SK-N-SH (cell line): ENCODE results near the gene WDR35.

Source experiments
- EP300 ChIP-seq, 2 experiments: IDR thresholded peaks; 2 replicates each; pipeline versions ENCODE4 v1.4.0 to v1.6.1; 2012; ENCODE audit warnings: borderline replicate concordance in 1 of 2, low read depth in 1 of 2, low read length in 1 of 2
- GABPA ChIP-seq: IDR thresholded peaks from 2 replicates; pipeline ENCODE4 v1.4.0; 2012; ENCODE audit warnings: low read depth, mild to moderate bottlenecking
- GATA2 ChIP-seq: sonication (generic); formaldehyde crosslinking; IDR thresholded peaks from 2 replicates; pipeline ENCODE4 v1.5.0; 2020; ENCODE audit warnings: mild to moderate bottlenecking, missing genetic modification reagents
- NRF1 ChIP-seq: IDR thresholded peaks from 2 replicates; pipeline ENCODE4 v1.6.1; 2012; ENCODE audit warnings: low read depth, mild to moderate bottlenecking, low read length
- POLR2AphosphoS5 ChIP-seq: IDR thresholded peaks from 2 replicates; pipeline ENCODE4 v1.6.1; 2012; ENCODE audit warnings: low read depth, low read length
- RCOR1 ChIP-seq: fragments of 150-350 bp; IDR thresholded peaks from 2 replicates; pipeline ENCODE4 v1.6.1; 2017; ENCODE audit warnings: antibody characterized with exemption, low read length
- RFX5 ChIP-seq: IDR thresholded peaks from 2 replicates; pipeline ENCODE4 v1.6.1; 2012; ENCODE audit warnings: mild to moderate bottlenecking, improper control_type of control experiment, low read length
- SMC3 ChIP-seq: IDR thresholded peaks from 2 replicates; pipeline ENCODE4 v1.6.1; 2012; ENCODE audit warnings: low read depth, low read length, improper control_type of control experiment
- TAF1 ChIP-seq: IDR thresholded peaks from 2 replicates; pipeline ENCODE4 v1.6.1; 2012; ENCODE audit warnings: low read depth, mild to moderate bottlenecking, low read length, moderate library complexity, borderline replicate concordance
- TEAD4 ChIP-seq: IDR thresholded peaks from 2 replicates; pipeline ENCODE4 v1.4.0; 2012; ENCODE audit warnings: mild to moderate bottlenecking, borderline replicate concordance; ENCODE audit not compliant: insufficient read depth
- YY1 ChIP-seq: IDR thresholded peaks from 2 replicates; pipeline ENCODE4 v1.4.0; 2012; ENCODE audit warnings: low read depth, mild to moderate bottlenecking
- TF ChIP-seq, protein P1 (sequence below): fragments of 200-600 bp; sonication (generic); IDR thresholded peaks from 2 replicates; pipeline ENCODE4 v1.6.1; 2017; ENCODE audit warnings: antibody characterized with exemption, mild to moderate bottlenecking, moderate library complexity

DNA sequence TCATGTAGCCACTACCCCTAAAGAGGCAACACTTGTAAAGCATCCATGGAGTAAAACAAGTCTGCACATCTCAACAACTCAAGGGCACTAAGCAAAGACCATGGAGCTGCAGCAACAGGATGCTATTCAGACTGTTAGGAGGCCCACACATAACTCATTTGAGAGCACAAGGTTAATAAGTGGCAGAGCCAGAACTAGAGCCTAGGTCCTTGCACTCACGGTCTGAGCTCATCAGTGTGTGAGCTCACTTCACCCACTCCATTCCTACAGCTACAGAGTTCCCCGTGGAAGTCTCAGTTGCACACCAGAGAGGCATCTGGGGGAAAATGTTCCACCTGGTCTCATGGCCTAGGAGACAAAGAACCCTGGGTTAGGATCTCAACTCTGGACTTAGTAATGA is 123.1 kb downstream of the WDR35 start:
- TF ChIP-seq, protein P1, sequence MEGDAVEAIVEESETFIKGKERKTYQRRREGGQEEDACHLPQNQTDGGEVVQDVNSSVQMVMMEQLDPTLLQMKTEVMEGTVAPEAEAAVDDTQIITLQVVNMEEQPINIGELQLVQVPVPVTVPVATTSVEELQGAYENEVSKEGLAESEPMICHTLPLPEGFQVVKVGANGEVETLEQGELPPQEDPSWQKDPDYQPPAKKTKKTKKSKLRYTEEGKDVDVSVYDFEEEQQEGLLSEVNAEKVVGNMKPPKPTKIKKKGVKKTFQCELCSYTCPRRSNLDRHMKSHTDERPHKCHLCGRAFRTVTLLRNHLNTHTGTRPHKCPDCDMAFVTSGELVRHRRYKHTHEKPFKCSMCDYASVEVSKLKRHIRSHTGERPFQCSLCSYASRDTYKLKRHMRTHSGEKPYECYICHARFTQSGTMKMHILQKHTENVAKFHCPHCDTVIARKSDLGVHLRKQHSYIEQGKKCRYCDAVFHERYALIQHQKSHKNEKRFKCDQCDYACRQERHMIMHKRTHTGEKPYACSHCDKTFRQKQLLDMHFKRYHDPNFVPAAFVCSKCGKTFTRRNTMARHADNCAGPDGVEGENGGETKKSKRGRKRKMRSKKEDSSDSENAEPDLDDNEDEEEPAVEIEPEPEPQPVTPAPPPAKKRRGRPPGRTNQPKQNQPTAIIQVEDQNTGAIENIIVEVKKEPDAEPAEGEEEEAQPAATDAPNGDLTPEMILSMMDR, result no peak
- no peak for TF ChIP-seq TAF1
- TF ChIP-seq NRF1, result no peak
- TF ChIP-seq POLR2AphosphoS5, result no peak
- TF ChIP-seq GABPA, result no peak
- no peak for TF ChIP-seq EP300 (IDR thresholded peaks at IDR 0.05; ENCODE audit: borderline replicate concordance in 1 of 2, low read depth in 1 of 2, low read length in 1 of 2)
- TF ChIP-seq RCOR1, result no peak
- no peak for TF ChIP-seq SMC3
- no peak for TF ChIP-seq GATA2
- no peak for TF ChIP-seq YY1
- TF ChIP-seq TEAD4, result no peak
- TF ChIP-seq RFX5, result no peak
